Activated naive CD8-positive, alpha-beta T cell (primary cell): ENCODE data around the gene PXYLP1.

Source experiments
- H3K27ac Mint-ChIP-seq: one replicate; pipeline ENCODE4 v1.8.0; 2021; ENCODE audit warnings: mixed read lengths
- H3K27me3 Mint-ChIP-seq: one replicate; pipeline ENCODE4 v1.8.0; 2021; ENCODE audit warnings: mixed read lengths
- H3K36me3 Mint-ChIP-seq: one replicate; pipeline ENCODE4 v1.8.0; 2021; ENCODE audit warnings: mixed read lengths
- H3K4me1 Mint-ChIP-seq: one replicate; pipeline ENCODE4 v1.8.0; 2021; ENCODE audit warnings: low read depth, mixed read lengths
- H3K4me3 Mint-ChIP-seq: one replicate; pipeline ENCODE4 v1.8.0; 2021; ENCODE audit warnings: mild to moderate bottlenecking, mixed read lengths
- H3K9me3 Mint-ChIP-seq: one replicate; pipeline ENCODE4 v1.8.0; 2021; ENCODE audit warnings: low read depth, mixed read lengths

PXYLP1 gene

GRCh38 chr3:141253326-141253725 is 21.7 kb downstream of the PXYLP1 start:
- no peaks in the 10 kb centered on the region for H3K36me3 Mint-ChIP-seq
- no peaks in the 10 kb centered on the region for H3K27me3 Mint-ChIP-seq
- peaks cover 13% of the 10 kb centered on the region for H3K4me1 Mint-ChIP-seq
- no peak overlapping the region for H3K4me3 Mint-ChIP-seq
- no peak overlapping the region for H3K27ac Mint-ChIP-seq
- no peaks in the 10 kb centered on the region for H3K9me3 Mint-ChIP-seq

GRCh38 chr3:141253811-141254210 is 22.2 kb downstream of the PXYLP1 start:
- no peak overlapping the region for H3K4me3 Mint-ChIP-seq
- no peaks in the 10 kb centered on the region for H3K9me3 Mint-ChIP-seq
- H3K36me3 Mint-ChIP-seq: no peaks in the 10 kb centered on the region
- H3K4me1 Mint-ChIP-seq: peaks cover 13% of the 10 kb centered on the region
- H3K27me3 Mint-ChIP-seq: no peaks in the 10 kb centered on the region
- no peak overlapping the region for H3K27ac Mint-ChIP-seq

GRCh38 chr3:141255137-141255845 is 23.7 kb downstream of the PXYLP1 start:
- Mint-ChIP-seq H3K4me1 (peaks cover 11% of the 10 kb centered on the region), H3K9me3 (no peaks in the 10 kb centered on the region), H3K36me3 (no peaks in the 10 kb centered on the region), H3K27me3 (no peaks in the 10 kb centered on the region), H3K4me3 (no peak overlapping the region), H3K27ac (no peak overlapping the region)

- no peak overlapping the region for H3K4me3 Mint-ChIP-seq
- peaks cover 11% of the 10 kb centered on the region for H3K4me1 Mint-ChIP-seq
- no peaks in the 10 kb centered on the region for H3K9me3 Mint-ChIP-seq
- H3K27me3 Mint-ChIP-seq: no peaks in the 10 kb centered on the region
- H3K27ac Mint-ChIP-seq: peak overlapping the region; percentile 64
- no peaks in the 10 kb centered on the region for H3K36me3 Mint-ChIP-seq
These were observed 24.2 kb downstream of the PXYLP1 start for GRCh38 chr3:141255846-141256261.

GRCh38 chr3:141256820-141257219 is 25.2 kb downstream of the PXYLP1 start:
- no peak overlapping the region for H3K27ac Mint-ChIP-seq
- H3K4me3 Mint-ChIP-seq: no peak overlapping the region
- peaks cover 19% of the 10 kb centered on the region for H3K4me1 Mint-ChIP-seq

GRCh38 chr3:141257961-141258360 is 26.3 kb downstream of the PXYLP1 start:
- H3K9me3 Mint-ChIP-seq: no peaks in the 10 kb centered on the region
- no peak overlapping the region for H3K4me3 Mint-ChIP-seq
- H3K27ac Mint-ChIP-seq: no peak overlapping the region
- H3K36me3 Mint-ChIP-seq: peaks cover 6% of the 10 kb centered on the region
- H3K27me3 Mint-ChIP-seq: no peaks in the 10 kb centered on the region
- peaks cover 20% of the 10 kb centered on the region for H3K4me1 Mint-ChIP-seq

More at GRCh38 chr3:141256820-141257219, 25.2 kb downstream of the PXYLP1 start:
- Mint-ChIP-seq H3K36me3 (peaks cover 4% of the 10 kb centered on the region), H3K9me3 (no peaks in the 10 kb centered on the region), H3K27me3 (no peaks in the 10 kb centered on the region)

- Mint-ChIP-seq H3K9me3 (no peaks in the 10 kb centered on the region), H3K27me3 (no peaks in the 10 kb centered on the region), H3K27ac (no peak overlapping the region), H3K36me3 (peaks cover 6% of the 10 kb centered on the region), H3K4me3 (no peak overlapping the region), H3K4me1 (peaks cover 20% of the 10 kb centered on the region)
These were observed 27.3 kb downstream of the PXYLP1 start for GRCh38 chr3:141258973-141259372.

- H3K4me1 Mint-ChIP-seq: peaks cover 20% of the 10 kb centered on the region
- H3K4me3 Mint-ChIP-seq: no peak overlapping the region
- H3K9me3 Mint-ChIP-seq: no peaks in the 10 kb centered on the region
- H3K27ac Mint-ChIP-seq: no peak overlapping the region
- H3K27me3 Mint-ChIP-seq: no peaks in the 10 kb centered on the region
- H3K36me3 Mint-ChIP-seq: peaks cover 8% of the 10 kb centered on the region
These were observed 28.4 kb downstream of the PXYLP1 start for GRCh38 chr3:141259821-141260629.

GRCh38 chr3:141260630-141260927 is 29.0 kb downstream of the PXYLP1 start:
- Mint-ChIP-seq H3K27me3 (no peaks in the 10 kb centered on the region), H3K4me1 (peaks cover 23% of the 10 kb centered on the region), H3K9me3 (no peaks in the 10 kb centered on the region), H3K27ac (no peak overlapping the region), H3K36me3 (peaks cover 8% of the 10 kb centered on the region), H3K4me3 (no peak overlapping the region)

GRCh38 chr3:141261472-141262307 is 30.1 kb downstream of the PXYLP1 start:
- Mint-ChIP-seq H3K27ac (peak overlapping the region; percentile 73), H3K27me3 (no peaks in the 10 kb centered on the region), H3K4me1 (peaks cover 25% of the 10 kb centered on the region), H3K4me3 (no peak overlapping the region), H3K36me3 (peaks cover 8% of the 10 kb centered on the region), H3K9me3 (no peaks in the 10 kb centered on the region)

GRCh38 chr3:141262308-141262705 is 30.7 kb downstream of the PXYLP1 start:
- H3K4me1 Mint-ChIP-seq: peaks cover 28% of the 10 kb centered on the region
- H3K4me3 Mint-ChIP-seq: no peak overlapping the region
- peaks cover 8% of the 10 kb centered on the region for H3K36me3 Mint-ChIP-seq
- H3K9me3 Mint-ChIP-seq: no peaks in the 10 kb centered on the region
- no peaks in the 10 kb centered on the region for H3K27me3 Mint-ChIP-seq
- H3K27ac Mint-ChIP-seq: no peak overlapping the region

GRCh38 chr3:141266186-141266585 is 34.6 kb downstream of the PXYLP1 start:
- Mint-ChIP-seq H3K4me3 (peak overlapping the region; percentile 92), H3K36me3 (peaks cover 14% of the 10 kb centered on the region), H3K27me3 (no peaks in the 10 kb centered on the region), H3K9me3 (no peaks in the 10 kb centered on the region), H3K4me1 (peaks cover 43% of the 10 kb centered on the region), H3K27ac (peak overlapping the region; percentile 98)

GRCh38 chr3:141266797-141267555 is 35.4 kb downstream of the PXYLP1 start:
- Mint-ChIP-seq H3K4me3 (peak overlapping the region; percentile 92), H3K4me1 (peaks cover 37% of the 10 kb centered on the region)

GRCh38 chr3:141267629-141268028 is 36.0 kb downstream of the PXYLP1 start:
- Mint-ChIP-seq H3K27me3 (no peaks in the 10 kb centered on the region), H3K27ac (peak overlapping the region; percentile 98), H3K36me3 (peaks cover 10% of the 10 kb centered on the region), H3K4me1 (peaks cover 37% of the 10 kb centered on the region), H3K4me3 (peak overlapping the region; percentile 92), H3K9me3 (no peaks in the 10 kb centered on the region)

More at GRCh38 chr3:141266797-141267555, 35.4 kb downstream of the PXYLP1 start:
- Mint-ChIP-seq H3K27me3 (no peaks in the 10 kb centered on the region), H3K9me3 (no peaks in the 10 kb centered on the region), H3K27ac (peak overlapping the region; percentile 98), H3K36me3 (peaks cover 10% of the 10 kb centered on the region)
